Mesendoderm (in vitro differentiated cells): ENCODE data around the gene PLCL1.

Experiments
- DNase-seq: peaks from one replicate; pipeline ENCODE4 v3.0.0; 2013
- H2AK5ac ChIP-seq: 2 replicates; pipeline ENCODE4 v1.6.1; 2013; ENCODE audit warnings: low read length, inconsistent platforms
- H2BK120ac ChIP-seq: 2 replicates; pipeline ENCODE4 v1.6.1; 2013; ENCODE audit warnings: low read depth, mild to moderate bottlenecking, low read length, moderate library complexity, mixed read lengths
- H2BK15ac ChIP-seq: replicated peaks from 2 replicates; pipeline ENCODE4 v1.6.1; 2013; ENCODE audit warnings: low read depth, mild to moderate bottlenecking, moderate library complexity
- H2BK5ac ChIP-seq: 2 replicates; pipeline ENCODE4 v1.6.1; 2013; ENCODE audit warnings: low read length, inconsistent platforms
- H3K18ac ChIP-seq: 2 replicates; pipeline ENCODE4 v1.6.1; 2013; ENCODE audit warnings: mild to moderate bottlenecking, low read length, mixed read lengths
- H3K23ac ChIP-seq: one replicate; pipeline ENCODE4 v1.6.1; 2013; ENCODE audit warnings: low read length
- H3K27ac ChIP-seq: 2 replicates; pipeline ENCODE4 v1.5.1; 2013; ENCODE audit warnings: low read depth, mild to moderate bottlenecking, inconsistent platforms, low read length, moderate library complexity
- H3K27me3 ChIP-seq: 2 replicates; pipeline ENCODE4 v1.6.1; 2013; ENCODE audit warnings: low read length, control low read depth, mild to moderate bottlenecking, inconsistent platforms; ENCODE audit not compliant: insufficient read depth, poor library complexity
- H3K36me3 ChIP-seq: 2 replicates; pipeline ENCODE4 v1.6.1; 2013; ENCODE audit warnings: low read length, inconsistent platforms; ENCODE audit not compliant: control insufficient read depth, insufficient read depth
- H3K4ac ChIP-seq: one replicate; pipeline ENCODE4 v1.6.1; 2013; ENCODE audit warnings: low read depth, mild to moderate bottlenecking, low read length, moderate library complexity
- H3K4me1 ChIP-seq: 2 replicates; pipeline ENCODE4 v1.6.1; 2013; ENCODE audit warnings: low read depth, low read length, inconsistent platforms; ENCODE audit not compliant: control insufficient read depth
- H3K4me2 ChIP-seq: 2 replicates; pipeline ENCODE4 v1.6.1; 2013; ENCODE audit warnings: low read length
- H3K4me3 ChIP-seq: 2 replicates; pipeline ENCODE4 v1.5.1; 2013; ENCODE audit warnings: mild to moderate bottlenecking, low read length
- H3K56ac ChIP-seq: one replicate; pipeline ENCODE4 v1.6.1; 2013; ENCODE audit warnings: low read length
- H3K79me1 ChIP-seq: 2 replicates; pipeline ENCODE4 v1.6.1; 2013; ENCODE audit warnings: low read length, inconsistent platforms
- H3K79me2 ChIP-seq: 2 replicates; pipeline ENCODE4 v1.6.1; 2013; ENCODE audit warnings: mild to moderate bottlenecking, low read length; ENCODE audit not compliant: control insufficient read depth, insufficient read depth
- H3K9ac ChIP-seq: 2 replicates; pipeline ENCODE4 v1.6.1; 2013; ENCODE audit warnings: low read length, inconsistent platforms
- H4K5ac ChIP-seq: one replicate; pipeline ENCODE4 v1.6.1; 2013; ENCODE audit warnings: low read length
- H4K8ac ChIP-seq: one replicate; pipeline ENCODE4 v1.6.1; 2013; ENCODE audit warnings: low read depth, mild to moderate bottlenecking, control low read depth, low read length, moderate library complexity
- WGBS: extraction: QIAGEN DNeasy Blood & Tissue Kit; methylation state at CpG from one replicate; pipeline ENCODE4 v1.1.7; 2013; ENCODE audit warnings: low lambda C conversion rate, missing lambda C conversion rate; ENCODE audit not compliant: insufficient coverage; ENCODE audit errors: extremely low coverage; 5-methylcytosine and 5-hydroxymethylcytosine counted together

Gene PLCL1

DNA sequence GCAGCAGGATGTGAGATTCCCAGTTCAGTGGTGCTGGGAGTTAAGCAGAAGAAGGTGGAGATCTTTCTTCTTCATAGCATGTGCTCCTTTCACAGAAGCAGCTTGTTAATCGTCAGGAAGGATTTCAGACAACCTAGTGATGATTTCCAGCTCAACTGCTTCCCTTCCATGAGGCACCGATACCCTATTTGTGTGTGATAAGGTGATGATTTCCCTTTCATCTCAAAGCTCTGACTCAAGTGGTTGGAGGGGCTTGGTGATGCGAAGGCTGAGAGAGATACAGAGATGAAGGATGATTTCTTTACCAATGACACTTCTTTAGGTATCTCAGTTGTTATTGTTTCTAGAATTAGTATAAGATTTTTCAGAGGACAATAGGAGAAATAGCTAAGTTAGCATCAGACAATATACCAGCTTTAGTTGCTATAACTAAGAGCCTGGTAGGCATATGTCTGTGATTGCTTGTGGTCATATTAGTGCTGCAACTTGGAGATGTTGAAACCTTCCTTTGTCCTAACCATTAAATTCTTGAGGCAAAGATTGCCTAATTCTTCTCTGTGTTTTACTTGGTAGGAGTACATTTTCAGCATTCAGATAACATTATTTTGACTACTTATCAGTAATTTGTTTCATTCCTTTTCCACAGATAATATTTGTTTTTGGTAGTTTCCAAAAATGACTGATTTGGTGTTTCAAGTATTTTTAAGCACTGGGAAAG, 111.3 kb downstream of the PLCL1 start:
- H3K9ac ChIP-seq, result no peak overlapping the region
- H4K8ac ChIP-seq, result no peak overlapping the region
- no CpG with 5 or more reads among the region's 3 CpGs for WGBS
- H3K79me1 ChIP-seq, result no peaks in the 10 kb centered on the region
- no peak overlapping the region for H4K5ac ChIP-seq
- H2BK15ac ChIP-seq, result no peak overlapping the region
- no peak overlapping the region for H2AK5ac ChIP-seq
- H3K4ac ChIP-seq, result no peak overlapping the region
- H3K79me2 ChIP-seq, result no peaks in the 10 kb centered on the region
- H3K4me2 ChIP-seq, result no peak overlapping the region
- no peak overlapping the region for H2BK120ac ChIP-seq
- no peak overlapping the region for H3K56ac ChIP-seq
- H3K23ac ChIP-seq, result no peak overlapping the region
- H3K36me3 ChIP-seq, result no peaks in the 10 kb centered on the region
- no peak for DNase-seq
- no peaks in the 10 kb centered on the region for H3K27me3 ChIP-seq
- H3K4me3 ChIP-seq, result no peak overlapping the region
- H3K4me1 ChIP-seq, result no peaks in the 10 kb centered on the region
- H3K18ac ChIP-seq, result no peak overlapping the region
- H3K27ac ChIP-seq, result no peak overlapping the region
- no peak overlapping the region for H2BK5ac ChIP-seq

DNA sequence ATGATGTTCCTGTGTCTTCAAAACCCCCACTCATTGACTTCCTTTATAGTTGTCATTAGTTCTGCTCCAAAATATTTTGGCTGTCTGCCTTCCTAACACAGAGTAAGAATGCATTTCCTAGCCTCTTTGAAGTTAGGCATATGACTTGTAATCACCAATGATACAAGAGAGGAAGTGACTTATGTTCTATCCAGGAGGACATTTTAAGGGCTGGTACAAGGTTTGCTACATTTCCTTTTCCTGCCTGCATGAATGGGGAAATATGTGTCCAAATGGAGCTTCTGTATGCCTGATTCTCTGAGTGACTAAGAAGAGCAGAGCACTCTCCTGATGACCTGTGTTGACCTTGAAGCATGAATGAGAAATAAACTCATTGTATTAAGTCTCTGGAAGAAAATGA, 115.1 kb downstream of the PLCL1 start:
- Histone ChIP-seq H3K4me3 (no peak overlapping the region), H3K79me1 (no peaks in the 10 kb centered on the region), H4K5ac (no peak overlapping the region), H3K56ac (no peak overlapping the region), H2BK5ac (no peak overlapping the region), H3K9ac (no peak overlapping the region), H3K18ac (no peak overlapping the region), H2BK120ac (no peak overlapping the region), H3K27me3 (no peaks in the 10 kb centered on the region), H2AK5ac (no peak overlapping the region), H3K79me2 (no peaks in the 10 kb centered on the region), H3K4me1 (no peaks in the 10 kb centered on the region), H3K36me3 (no peaks in the 10 kb centered on the region), H3K27ac (no peak overlapping the region), H4K8ac (no peak overlapping the region), H2BK15ac (no peak overlapping the region), H3K4ac (no peak overlapping the region), H3K4me2 (no peak overlapping the region), H3K23ac (no peak overlapping the region)
- DNase-seq, result no peak

DNA sequence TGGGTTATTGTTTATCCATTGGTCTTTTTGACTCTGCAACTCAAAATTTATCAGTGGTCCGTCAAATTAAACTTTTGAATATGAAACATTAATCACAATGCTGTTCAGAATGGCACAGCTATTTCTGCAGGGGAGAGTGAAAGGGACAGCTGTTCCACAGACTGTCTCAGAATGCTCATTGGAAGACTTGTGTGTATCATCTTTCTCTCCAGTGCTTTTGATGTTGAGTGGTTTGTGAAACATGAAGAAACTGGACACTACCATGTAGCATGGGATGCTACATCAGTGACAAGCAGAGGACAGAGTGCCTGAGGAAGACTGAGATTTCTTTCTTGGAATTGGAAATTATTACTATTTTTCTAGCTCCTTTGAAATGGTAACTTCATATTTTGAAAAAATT, 115.7 kb downstream of the PLCL1 start:
- no peaks in the 10 kb centered on the region for H3K27me3 ChIP-seq
- H3K4me2 ChIP-seq, result no peak overlapping the region
- H2AK5ac ChIP-seq, result no peak overlapping the region
- H4K5ac ChIP-seq, result no peak overlapping the region
- WGBS, result no CpG with 5 or more reads among the region's 1 CpG
- H3K18ac ChIP-seq, result no peak overlapping the region
- H3K4ac ChIP-seq, result no peak overlapping the region
- no peak overlapping the region for H3K9ac ChIP-seq
- H3K23ac ChIP-seq, result no peak overlapping the region
- no peak overlapping the region for H3K4me3 ChIP-seq
- H3K27ac ChIP-seq, result no peak overlapping the region
- H2BK15ac ChIP-seq, result no peak overlapping the region
- no peaks in the 10 kb centered on the region for H3K36me3 ChIP-seq
- H2BK120ac ChIP-seq, result no peak overlapping the region
- H4K8ac ChIP-seq, result no peak overlapping the region
- H3K79me1 ChIP-seq, result no peaks in the 10 kb centered on the region
- no peak for DNase-seq
- H2BK5ac ChIP-seq, result no peak overlapping the region
- no peaks in the 10 kb centered on the region for H3K4me1 ChIP-seq
- no peaks in the 10 kb centered on the region for H3K79me2 ChIP-seq
- no peak overlapping the region for H3K56ac ChIP-seq

DNA sequence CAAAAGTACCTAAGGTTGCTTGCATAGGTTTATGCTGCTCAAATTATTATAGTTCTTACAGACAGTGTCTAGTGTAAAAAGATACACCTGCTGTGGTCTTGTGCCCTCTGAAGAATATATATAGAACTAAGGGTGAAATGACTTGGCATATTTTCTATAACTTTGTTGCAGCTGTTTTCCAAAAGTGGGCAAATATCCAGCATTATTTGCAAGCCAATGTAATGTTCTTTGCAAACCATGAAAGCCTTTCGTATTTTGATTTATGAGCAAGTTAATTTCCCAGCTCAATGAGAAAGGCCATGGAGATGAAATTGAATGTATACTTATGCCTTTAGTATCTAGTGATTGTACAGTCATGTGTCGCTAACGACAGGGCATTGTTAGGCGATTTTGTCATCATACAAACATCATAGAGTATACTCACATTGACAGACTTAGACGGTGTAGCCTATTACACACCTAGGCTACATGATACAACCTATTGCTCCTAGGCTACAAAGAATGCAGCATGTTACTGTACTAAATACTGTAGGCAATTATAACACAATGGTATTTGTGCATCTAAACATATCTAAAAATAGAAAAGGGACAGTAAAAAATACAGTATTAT, 116.3 kb downstream of the PLCL1 start:
- no peak overlapping the region for H4K8ac ChIP-seq
- H3K4ac ChIP-seq, result no peak overlapping the region
- no peak overlapping the region for H3K4me2 ChIP-seq
- no peak overlapping the region for H3K9ac ChIP-seq
- no peak overlapping the region for H3K27ac ChIP-seq
- no peak for DNase-seq
- H3K4me3 ChIP-seq, result no peak overlapping the region
- no peaks in the 10 kb centered on the region for H3K36me3 ChIP-seq
- no CpG with 5 or more reads among the region's 5 CpGs for WGBS
- no peak overlapping the region for H3K56ac ChIP-seq
- H3K79me2 ChIP-seq, result no peaks in the 10 kb centered on the region
- no peaks in the 10 kb centered on the region for H3K4me1 ChIP-seq
- no peak overlapping the region for H3K23ac ChIP-seq
- H3K27me3 ChIP-seq, result no peaks in the 10 kb centered on the region
- H2BK5ac ChIP-seq, result no peak overlapping the region
- H2AK5ac ChIP-seq, result no peak overlapping the region
- H3K18ac ChIP-seq, result no peak overlapping the region
- no peak overlapping the region for H2BK15ac ChIP-seq
- no peak overlapping the region for H2BK120ac ChIP-seq
- no peaks in the 10 kb centered on the region for H3K79me1 ChIP-seq
- no peak overlapping the region for H4K5ac ChIP-seq

DNA sequence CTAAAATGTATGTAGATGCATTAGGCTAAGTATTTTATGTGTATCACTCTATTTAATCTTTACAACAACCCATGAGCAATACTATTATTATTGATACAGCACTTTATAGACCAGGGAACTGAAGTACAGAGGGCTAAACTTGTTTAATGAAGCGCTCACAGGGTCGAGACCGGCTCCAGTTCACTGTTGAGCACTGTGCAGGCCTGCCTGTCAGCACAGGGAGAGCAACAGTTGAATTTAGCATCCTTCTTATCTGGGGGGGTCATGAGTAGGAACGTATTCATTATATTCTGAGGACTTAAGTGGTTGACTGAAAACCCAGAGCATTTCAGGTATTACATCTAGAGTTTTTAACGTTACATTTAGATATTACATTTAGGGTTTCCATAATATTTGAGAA, 120.1 kb downstream of the PLCL1 start:
- no peaks in the 10 kb centered on the region for H3K36me3 ChIP-seq
- no peaks in the 10 kb centered on the region for H3K79me1 ChIP-seq
- H3K4me3 ChIP-seq, result no peak overlapping the region
- H2BK120ac ChIP-seq, result no peak overlapping the region
- no CpG with 5 or more reads among the region's 5 CpGs for WGBS
- no peaks in the 10 kb centered on the region for H3K79me2 ChIP-seq
- H3K4ac ChIP-seq, result no peak overlapping the region
- no peak overlapping the region for H2BK15ac ChIP-seq
- no peak overlapping the region for H4K5ac ChIP-seq
- H3K4me1 ChIP-seq, result no peaks in the 10 kb centered on the region
- H3K23ac ChIP-seq, result no peak overlapping the region
- no peak overlapping the region for H3K27ac ChIP-seq
- H3K27me3 ChIP-seq, result no peaks in the 10 kb centered on the region
- no peak for DNase-seq
- no peak overlapping the region for H2AK5ac ChIP-seq
- H3K18ac ChIP-seq, result no peak overlapping the region
- H3K4me2 ChIP-seq, result no peak overlapping the region
- H2BK5ac ChIP-seq, result no peak overlapping the region
- H3K56ac ChIP-seq, result no peak overlapping the region
- no peak overlapping the region for H4K8ac ChIP-seq
- H3K9ac ChIP-seq, result no peak overlapping the region

DNA sequence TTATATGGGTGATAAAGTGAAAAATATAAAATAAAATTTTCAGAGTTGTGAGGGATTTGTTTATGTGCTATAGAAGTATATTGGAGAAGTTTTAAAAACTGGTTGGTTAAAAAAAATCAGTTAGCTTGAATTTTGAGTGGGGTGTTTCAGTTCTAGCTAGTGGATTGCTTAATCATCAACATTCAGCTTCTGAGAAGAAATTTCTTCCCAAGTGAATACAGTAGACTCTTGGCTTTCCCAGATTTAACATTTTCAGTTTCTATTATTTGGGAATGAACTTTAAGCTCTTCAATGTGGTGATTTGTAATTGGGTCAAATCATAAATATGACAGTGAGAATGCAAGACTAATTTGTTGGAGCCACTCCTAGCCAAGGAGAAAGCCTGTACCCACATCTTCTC, 120.8 kb downstream of the PLCL1 start:
- Histone ChIP-seq H3K79me1 (no peaks in the 10 kb centered on the region), H3K23ac (no peak overlapping the region), H3K4me1 (no peaks in the 10 kb centered on the region), H2AK5ac (no peak overlapping the region), H2BK5ac (no peak overlapping the region), H4K5ac (no peak overlapping the region), H3K4ac (no peak overlapping the region), H3K18ac (no peak overlapping the region), H3K79me2 (no peaks in the 10 kb centered on the region), H3K4me2 (no peak overlapping the region), H3K36me3 (no peaks in the 10 kb centered on the region), H2BK15ac (no peak overlapping the region), H3K56ac (no peak overlapping the region), H4K8ac (no peak overlapping the region), H3K9ac (no peak overlapping the region), H3K27ac (no peak overlapping the region), H3K4me3 (no peak overlapping the region), H2BK120ac (no peak overlapping the region), H3K27me3 (no peaks in the 10 kb centered on the region)
- no peak for DNase-seq
